Colonic mucosa (tissue), 4 donors: ENCODE results near the gene LAMB4. TPM values are rescaled to one million over a fixed set of nuclear protein-coding genes. Genes with fewer than 3 reads are reported as not detected.

Experiments used
- DNase-seq: peaks from one replicate; pipeline ENCODE4 v3.0.0-alpha.2; 2020
- H3K27ac ChIP-seq: fragments of 200-600 bp; one replicate; pipeline ENCODE4 v1.8.0; 2021
- H3K27me3 ChIP-seq: fragments of 200-600 bp; one replicate; pipeline ENCODE4 v1.8.0; 2021
- H3K36me3 ChIP-seq: fragments of 200-600 bp; one replicate; pipeline ENCODE4 v1.8.0; 2021
- H3K4me1 ChIP-seq: fragments of 200-600 bp; one replicate; pipeline ENCODE4 v1.8.0; 2021; ENCODE audit warnings: mild to moderate bottlenecking
- H3K4me3 ChIP-seq: fragments of 200-600 bp; one replicate; pipeline ENCODE4 v1.8.0; 2021
- H3K9ac ChIP-seq, 2 donors: one replicate each; pipeline ENCODE4 v1.7.0; 2013; ENCODE audit warnings: control low read depth in 2 of 2, low read depth in 2 of 2, low read length in 2 of 2
- H3K9me3 ChIP-seq: fragments of 200-600 bp; one replicate; pipeline ENCODE4 v1.8.0; 2021
- CTCF ChIP-seq: fragments of 200-600 bp; IDR thresholded peaks from one replicate; pipeline ENCODE4 v1.8.0; 2022; ENCODE audit warnings: antibody characterized with exemption, mild to moderate bottlenecking
- intact Hi-C: fragments of 100-400 bp; cut with DNase I; formaldehyde crosslinking; loops from one replicate; pipeline ENCODE4 v1.14.1; 2022
- total RNA-seq, 2 donors: library from RNA; stranded (reverse); fragmentation: NEBNext Ultra II Directional in 1 of 2; extraction: Animal tissue kit (Norgen Biotek cat#: 25700) in 1 of 2; gene quantifications; one replicate each; pipeline ENCODE4 v1.2.1, GENCODE V29; 2021
- donor health status: healthy.
- donor health status: DM: no; HTN: no; CAD: no.
- donor health status: DM: no; HTN: no; CAD: no.

LAMB4 gene
- total RNA-seq, 2 donors from 2014 or later: 0.27 TPM; not detected in 1

- Histone ChIP-seq H3K9me3 (no peaks in the 10 kb centered on the region), H3K27ac (no peak overlapping the region), H3K36me3 (no peaks in the 10 kb centered on the region), H3K4me3 (no peak overlapping the region), H3K27me3 (no peaks in the 10 kb centered on the region), H3K4me1 (no peaks in the 10 kb centered on the region), H3K9ac (no peak overlapping the region)
- intact Hi-C loops: no loop called here
- TF ChIP-seq CTCF: no peak
- no peak for DNase-seq
Measured at GRCh38 chr7:108120933-108121332, 9.2 kb downstream of the LAMB4 start.

GRCh38 chr7:108120196-108120595 lies 10.0 kb downstream of the LAMB4 start:
- no peak for DNase-seq
- intact Hi-C loops: no loop called here
- Histone ChIP-seq H3K27me3 (no peaks in the 10 kb centered on the region), H3K9ac (no peak overlapping the region), H3K27ac (no peak overlapping the region), H3K36me3 (no peaks in the 10 kb centered on the region), H3K4me3 (no peak overlapping the region), H3K9me3 (no peaks in the 10 kb centered on the region), H3K4me1 (no peaks in the 10 kb centered on the region)
- TF ChIP-seq CTCF: no peak

- H3K27me3 ChIP-seq: no peaks in the 10 kb centered on the region
- no peak overlapping the region for H3K4me3 ChIP-seq
- no peaks in the 10 kb centered on the region for H3K36me3 ChIP-seq
- intact Hi-C loops: no loop called here
- DNase-seq: no peak
- no peak for TF ChIP-seq CTCF
- H3K27ac ChIP-seq: no peak overlapping the region
- no peak overlapping the region for H3K9ac ChIP-seq
- no peaks in the 10 kb centered on the region for H3K9me3 ChIP-seq
- no peaks in the 10 kb centered on the region for H3K4me1 ChIP-seq
Measured at GRCh38 chr7:108118959-108119358, 11.2 kb downstream of the LAMB4 start.

GRCh38 chr7:108114117-108114841 lies 15.9 kb downstream of the LAMB4 start:
- no peak overlapping the region for H3K4me3 ChIP-seq
- H3K27me3 ChIP-seq: no peaks in the 10 kb centered on the region
- H3K9ac ChIP-seq: no peak overlapping the region
- H3K27ac ChIP-seq: no peak overlapping the region
- TF ChIP-seq CTCF: peak; percentile 46
- intact Hi-C loops: loop anchor here (5.0 kb wide), 1 partner anchor 33 kb away; no protein-coding TSS in a partner anchor
- no peak for DNase-seq
- no peaks in the 10 kb centered on the region for H3K9me3 ChIP-seq
- no peaks in the 10 kb centered on the region for H3K36me3 ChIP-seq
- no peaks in the 10 kb centered on the region for H3K4me1 ChIP-seq

GRCh38 chr7:108112683-108113082 lies 17.5 kb downstream of the LAMB4 start:
- Histone ChIP-seq H3K27ac (no peak overlapping the region), H3K27me3 (no peaks in the 10 kb centered on the region), H3K9ac (no peak overlapping the region), H3K4me3 (no peak overlapping the region), H3K4me1 (no peaks in the 10 kb centered on the region), H3K36me3 (no peaks in the 10 kb centered on the region), H3K9me3 (no peaks in the 10 kb centered on the region)
- TF ChIP-seq CTCF: no peak
- intact Hi-C loops: loop anchor here (5.0 kb wide), 1 partner anchor 35 kb away; no protein-coding TSS in a partner anchor
- DNase-seq: no peak
